CD4-positive, alpha-beta T cell treated with Interleukin-15 for 1 hour (primary cell): ENCODE data around the gene PTGR3.

Experiments used
- DNase-seq: peaks from one replicate; pipeline ENCODE4 v3.0.0-alpha.2; 2020

PTGR3 gene

DNA sequence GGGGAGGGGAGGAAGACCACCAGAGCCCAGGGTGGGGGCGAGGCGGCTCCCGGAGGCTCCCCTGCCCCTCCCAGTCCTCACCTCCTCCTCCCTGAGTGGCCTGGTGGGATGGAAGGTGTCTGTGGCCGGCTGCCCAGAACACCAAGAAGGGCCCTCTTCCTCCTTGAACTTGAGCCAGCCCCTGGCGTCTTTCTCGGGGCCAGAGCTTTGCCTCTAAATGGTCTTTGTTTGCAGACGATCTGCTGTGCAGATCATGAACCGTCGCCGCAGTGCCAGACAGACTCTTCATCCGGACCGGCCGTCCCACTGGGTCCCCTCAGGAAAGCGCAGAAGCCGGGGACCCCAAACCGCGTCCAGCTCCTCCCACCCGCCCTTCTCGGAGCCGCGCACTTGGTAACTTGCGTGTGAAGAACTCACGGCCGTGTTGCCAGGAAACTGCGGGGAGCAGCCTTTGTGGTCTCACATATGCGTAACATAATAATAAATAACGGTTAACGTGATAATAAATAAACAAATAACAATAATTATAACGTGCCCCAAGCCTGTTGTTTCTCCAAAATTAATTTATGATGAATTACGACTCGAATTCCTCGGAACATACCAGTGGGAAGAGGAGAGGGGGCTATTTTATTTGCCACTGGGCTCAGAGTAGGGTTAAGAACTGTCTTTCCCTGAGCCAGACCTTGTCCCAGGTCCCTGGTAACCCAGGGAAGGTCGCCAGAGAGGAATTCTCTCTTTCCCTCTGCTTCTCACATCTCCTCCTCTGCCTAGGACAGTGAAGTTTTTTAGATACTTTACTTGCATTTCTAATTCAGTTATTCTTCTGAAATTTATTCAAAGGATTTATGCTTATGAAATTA is 41.0 kb downstream of the PTGR3 start:
- no peak for DNase-seq

- DNase-seq = no peak
These were observed 41.8 kb downstream of the PTGR3 start for GRCh38 chr18:75167137-75167536.

- no peak for DNase-seq
These were observed 43.0 kb downstream of the PTGR3 start for GRCh38 chr18:75165926-75166325.

- no peak for DNase-seq
These were observed 44.5 kb downstream of the PTGR3 start for GRCh38 chr18:75164479-75164878.

- no peak for DNase-seq
These were observed 45.2 kb downstream of the PTGR3 start for GRCh38 chr18:75163736-75164135.

GRCh38 chr18:75162978-75163377 is 46.0 kb downstream of the PTGR3 start:
- DNase-seq = no peak

DNA sequence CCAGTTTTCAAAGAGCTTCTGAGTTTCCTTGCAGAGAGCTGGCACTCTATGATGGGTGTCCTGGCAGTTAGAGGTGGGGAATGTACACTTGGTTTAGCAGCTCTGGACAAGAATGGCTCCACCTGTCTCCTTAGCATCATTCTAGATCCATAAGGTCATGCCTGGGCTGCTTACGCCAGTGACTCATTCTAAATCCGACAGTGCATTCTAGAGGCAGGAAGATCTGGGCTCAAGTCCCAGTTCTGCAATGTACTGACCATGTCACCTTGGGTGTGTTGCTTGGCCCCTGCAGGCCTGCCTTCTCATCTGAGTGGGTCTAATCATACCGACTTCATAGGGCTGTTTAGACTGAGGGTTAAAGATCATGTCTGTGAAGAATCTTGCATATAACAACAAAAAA is 46.5 kb downstream of the PTGR3 start:
- no peak for DNase-seq

DNA sequence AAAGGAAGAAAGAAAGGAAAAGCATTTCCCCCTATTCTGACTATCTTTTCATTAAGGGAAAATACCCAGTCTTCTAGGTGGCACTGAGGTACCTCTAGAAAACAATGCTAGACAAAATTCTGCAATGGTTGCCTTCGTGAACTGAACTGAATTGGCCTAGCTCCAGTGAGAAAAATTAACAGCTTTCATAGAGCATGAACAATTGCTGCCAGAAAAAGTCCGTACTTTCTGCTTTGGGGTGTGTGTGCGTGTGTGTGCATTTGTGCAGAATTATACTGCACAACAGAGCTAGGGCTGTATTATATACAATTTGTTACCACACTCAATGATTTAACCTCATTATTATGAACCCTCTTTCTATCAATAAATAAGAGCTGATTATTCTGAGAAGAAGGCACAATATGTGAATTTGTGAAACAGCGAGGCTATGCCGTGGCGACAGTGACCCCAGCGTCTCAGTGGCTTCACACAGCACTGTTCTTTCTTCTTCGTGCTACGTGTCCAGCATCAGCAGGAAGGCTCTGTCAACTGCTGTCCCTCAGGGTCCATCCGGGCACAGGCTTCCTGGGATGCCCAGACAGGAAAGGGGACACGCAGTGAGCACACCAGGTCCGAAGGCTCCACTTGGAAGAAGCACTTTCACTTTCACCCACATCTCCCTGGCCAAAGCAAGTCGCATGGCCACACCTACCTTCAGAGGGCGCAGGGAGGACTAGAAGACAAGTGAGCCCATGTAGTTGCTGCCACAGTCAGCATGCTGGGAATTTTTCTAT is 47.5 kb downstream of the PTGR3 start:
- peak; percentile 39 for DNase-seq

DNA sequence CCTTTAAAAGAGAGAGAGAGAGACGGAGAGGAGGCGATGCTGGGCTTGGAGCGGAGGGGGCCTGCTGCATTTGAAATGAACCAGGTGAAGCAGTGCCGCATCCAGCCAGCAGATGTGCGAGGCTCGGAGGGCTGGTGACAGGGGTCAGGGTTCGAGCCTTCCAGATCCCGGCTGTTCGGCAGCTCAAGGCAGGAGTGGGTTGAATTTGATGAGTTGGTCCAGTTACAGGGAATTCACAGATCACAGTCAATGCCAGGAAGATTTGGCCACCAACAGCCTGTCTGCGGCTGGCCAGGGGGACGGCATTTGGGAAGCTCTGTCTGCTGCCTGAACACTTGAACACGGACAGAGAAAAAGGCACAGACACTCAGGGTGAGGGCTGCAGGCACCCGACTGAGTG is 48.6 kb downstream of the PTGR3 start:
- DNase-seq = no peak

- DNase-seq = no peak
These were observed 49.1 kb downstream of the PTGR3 start for GRCh38 chr18:75159646-75160356.

DNA sequence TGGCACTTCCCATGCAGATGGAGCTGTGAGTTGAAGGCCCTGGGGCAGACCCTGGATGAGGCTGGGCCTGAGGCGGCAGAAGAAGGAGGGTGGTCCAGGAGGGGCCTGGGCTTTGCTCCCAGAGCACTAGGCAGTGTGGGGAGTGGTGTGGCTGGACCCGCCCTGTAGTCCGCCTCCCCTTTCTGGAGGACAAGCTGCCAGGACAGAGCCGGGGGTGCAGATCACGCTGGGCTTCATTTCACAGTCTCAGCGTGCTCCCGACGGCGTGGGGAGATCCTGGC is 49.8 kb downstream of the PTGR3 start:
- no peak for DNase-seq
